ENCODE results near the gene VPS35.

The VPS35 gene

DNA sequence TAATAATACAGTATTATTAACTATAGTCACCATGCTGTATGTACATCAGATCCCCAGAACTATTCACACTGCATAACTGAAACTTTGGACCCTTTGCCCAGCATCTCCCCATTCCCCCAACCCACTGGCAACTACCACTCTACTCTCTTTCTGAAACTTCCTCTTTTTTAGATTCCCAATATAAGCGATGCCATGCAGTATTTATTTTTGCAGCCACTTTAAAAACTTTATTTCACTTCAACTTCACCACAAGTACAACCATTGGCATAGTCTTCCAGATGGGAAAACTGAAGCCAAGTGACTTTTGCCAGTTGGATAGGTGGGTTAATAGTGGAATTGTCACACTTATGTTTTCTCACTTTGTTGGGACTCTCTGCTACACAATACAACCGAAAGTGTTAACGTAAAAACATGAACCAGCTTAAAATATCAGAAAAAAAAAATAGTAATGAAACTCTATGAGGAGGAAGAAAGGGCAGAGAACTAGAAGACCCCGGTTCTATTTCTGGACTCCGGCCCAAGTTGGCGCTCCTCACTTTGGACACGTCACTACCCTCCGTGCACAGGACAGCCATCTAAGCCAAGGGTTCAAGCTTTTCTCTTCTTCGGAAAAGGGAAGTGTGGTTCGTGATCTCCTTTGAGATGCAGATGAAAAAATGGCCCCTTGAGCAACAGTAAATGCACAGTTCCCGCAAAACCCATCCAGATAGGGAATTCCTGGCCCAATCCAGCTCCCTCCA lies 68.5 kb downstream of the VPS35 start:
- DNase-seq (ENCODE audit: low read depth in 3 of 3, low spot score in 1 of 3): no peak

DNA sequence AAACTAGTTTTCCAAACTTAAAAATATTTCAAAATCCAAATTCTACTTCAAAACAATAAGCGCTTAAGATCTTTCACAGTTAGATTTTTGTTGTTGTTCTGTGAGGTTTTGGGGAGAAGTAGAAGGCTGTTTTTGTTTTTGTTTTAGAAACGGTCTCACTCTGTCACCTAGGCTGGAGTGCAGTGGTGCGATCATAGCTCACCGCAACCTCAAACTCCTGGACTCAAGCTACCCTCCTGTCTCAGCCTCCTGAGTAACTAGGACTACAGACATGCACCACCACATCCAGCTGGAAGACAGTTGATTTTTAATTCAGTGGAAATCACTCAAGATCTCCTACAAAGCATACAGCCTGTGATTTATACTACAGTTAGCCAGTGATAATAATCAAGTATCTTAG lies 70.5 kb downstream of the VPS35 start:
- DNase-seq (ENCODE audit: low read depth in 3 of 3, low spot score in 1 of 3): no peak

DNA sequence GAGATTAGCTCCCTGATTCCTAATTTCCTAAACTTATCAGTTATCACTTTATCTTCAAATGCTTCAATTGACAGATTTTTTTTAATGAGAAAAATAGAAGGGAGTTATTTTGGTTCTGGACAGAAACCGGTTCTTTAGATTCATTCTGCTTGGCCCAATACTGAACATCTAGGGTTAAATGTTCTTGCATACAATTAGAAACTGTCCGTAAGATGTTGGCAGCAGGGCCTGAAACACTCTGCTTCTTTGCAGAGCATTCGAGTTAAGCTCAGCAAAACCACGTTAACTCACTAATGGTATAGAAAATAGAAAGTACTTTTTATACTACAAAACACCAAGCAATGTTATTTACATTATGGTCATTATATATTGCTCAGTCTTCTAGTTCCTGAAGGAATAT lies 75.0 kb downstream of the VPS35 start:
- DNase-seq (ENCODE audit: low read depth in 3 of 3, low spot score in 1 of 3): no peak

DNA sequence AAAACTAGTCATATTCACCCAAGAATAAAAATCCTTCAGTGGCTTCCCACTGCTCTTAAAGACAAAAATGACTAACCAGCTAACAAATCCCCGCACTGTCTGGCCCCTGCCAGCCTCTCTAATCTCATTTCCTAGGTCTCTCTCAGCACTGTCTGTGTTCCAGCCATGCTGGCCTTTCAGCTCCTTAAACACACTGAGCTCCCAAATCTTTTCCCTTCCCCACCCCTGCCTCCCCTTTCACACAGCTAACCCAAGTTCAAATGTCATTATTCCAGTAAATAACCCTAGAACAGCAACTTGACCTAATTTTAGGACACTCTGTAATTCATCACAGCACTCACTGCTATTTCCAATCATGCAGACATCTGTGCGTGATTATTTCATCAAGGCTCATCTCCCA lies 75.6 kb downstream of the VPS35 start:
- DNase-seq (ENCODE audit: low read depth in 3 of 3, low spot score in 1 of 3): no peak

DNA sequence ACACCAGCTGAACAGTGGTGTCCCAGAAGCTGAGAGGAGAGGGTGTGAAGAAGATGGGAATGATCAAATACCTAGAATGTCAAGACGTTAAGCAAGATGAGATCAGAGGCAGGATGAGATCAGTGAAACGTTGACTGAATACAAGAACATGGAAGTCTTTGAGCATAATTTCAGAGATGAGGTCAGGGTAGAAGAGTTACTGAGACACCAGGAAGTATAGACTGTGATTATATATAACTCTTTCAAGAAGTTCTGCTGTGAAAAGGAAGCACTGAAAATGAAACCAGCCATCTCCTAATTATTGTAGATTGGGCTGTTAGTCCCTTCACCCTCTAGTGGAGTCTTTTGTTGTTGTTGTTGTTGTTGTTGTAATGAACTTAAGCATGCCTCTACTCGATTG lies 76.9 kb downstream of the VPS35 start:
- DNase-seq (ENCODE audit: low read depth in 3 of 3, low spot score in 1 of 3): no peak

DNA sequence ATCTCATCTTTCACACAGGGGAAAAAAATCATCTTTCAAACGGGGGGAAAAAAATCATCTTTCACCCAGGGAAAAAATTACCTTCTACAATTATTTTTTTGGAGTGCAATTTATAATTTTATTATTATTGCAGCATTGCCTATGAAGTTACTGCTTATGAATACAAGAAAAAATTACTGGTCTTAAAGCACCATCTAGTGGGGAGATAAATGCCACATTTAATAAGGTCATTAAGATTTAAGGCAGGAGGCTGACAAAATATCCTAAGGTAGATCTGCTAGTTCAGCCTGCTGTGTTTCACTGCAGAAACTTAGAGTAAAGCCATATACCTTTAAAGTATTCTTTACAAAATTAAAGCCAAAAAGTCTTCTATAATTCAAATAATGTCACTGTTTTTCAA lies 81.4 kb downstream of the VPS35 start:
- no peak for DNase-seq (ENCODE audit: low read depth in 3 of 3, low spot score in 1 of 3)

DNA sequence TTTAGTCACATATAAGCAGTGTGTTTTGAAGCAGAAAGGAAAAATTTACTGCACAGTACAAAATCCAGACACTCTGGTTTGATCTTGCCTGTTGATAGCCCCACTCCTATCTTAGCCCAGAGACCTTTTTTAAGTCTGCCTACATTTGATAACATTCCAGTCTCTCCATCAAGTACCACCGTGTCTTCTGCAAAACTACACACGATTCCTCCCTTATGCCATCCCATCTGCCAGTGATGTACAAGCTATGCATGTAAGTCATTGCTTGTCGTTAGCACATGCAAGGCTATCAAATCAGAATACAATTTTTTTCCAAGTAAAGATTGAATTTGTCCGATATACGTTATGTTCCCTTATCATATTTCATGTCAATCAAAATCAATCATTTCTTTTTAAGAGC lies 82.7 kb downstream of the VPS35 start:
- no peak for DNase-seq (ENCODE audit: low read depth in 3 of 3, low spot score in 1 of 3)

Data from stimulated activated CD4-positive, alpha-beta T cell treated with anti-CD3 and anti-CD28 coated beads, TNF-alpha, amount 100 ng/mL, for 1 hour (primary cell).